ENCODE measurements around the gene ADAM15.

Gene ADAM15

DNA sequence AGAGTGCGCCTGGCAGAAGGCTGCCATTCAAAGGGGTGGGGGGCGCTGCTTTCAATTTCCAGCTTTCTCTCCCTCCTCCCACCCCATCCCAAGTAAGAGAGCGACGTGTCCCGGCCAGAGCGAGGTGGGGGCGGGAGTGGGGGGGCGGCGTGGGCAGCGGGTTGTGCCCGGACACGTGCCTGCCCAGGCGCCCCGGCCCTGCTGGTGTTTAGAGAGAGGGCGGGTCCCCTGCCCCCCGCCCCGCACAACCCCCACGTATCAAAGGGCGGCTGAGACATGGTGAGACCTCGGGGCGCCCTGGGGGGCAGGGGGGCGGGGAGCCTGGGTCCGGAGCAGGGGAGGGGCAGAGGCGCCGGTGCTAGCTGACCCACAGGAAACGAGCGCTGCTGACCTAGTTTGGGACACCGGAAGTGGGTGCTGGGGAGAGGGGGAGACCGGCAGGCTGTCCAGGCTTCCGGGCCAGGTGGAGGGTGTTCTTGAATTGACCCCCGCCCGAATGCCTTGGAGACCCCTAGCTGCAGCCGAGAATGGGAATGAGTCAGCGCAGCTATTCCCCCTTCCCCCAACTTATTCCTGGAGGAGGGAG, 47.3 kb upstream of the ADAM15 start (continued):
- TF ChIP-seq KLF8 (tag by site-specific recombination; IDR thresholded peaks at IDR 0.05) (peak; percentile 47; the same call in 1 of the 2 replicates), ZNF132 (tag by site-specific recombination; IDR thresholded peaks at IDR 0.05; ENCODE audit: borderline replicate concordance) (no peak), MZF1 (tag by site-specific recombination; IDR thresholded peaks at IDR 0.05; ENCODE audit: borderline replicate concordance) (no peak), GLIS2 (tag by site-specific recombination; IDR thresholded peaks at IDR 0.05) (peak; percentile 88), ZXDB (tag by site-specific recombination; IDR thresholded peaks at IDR 0.05) (peak; percentile 95), ZNF19 (tag by site-specific recombination; IDR thresholded peaks at IDR 0.05; ENCODE audit: low read depth) (no peak), ZNF404 (tag by site-specific recombination; IDR thresholded peaks at IDR 0.05) (no peak), HOXD13 (CRISPR knock-in tag; IDR thresholded peaks at IDR 0.05; ENCODE audit: borderline replicate concordance) (no peak), ZNF433 (tag by site-specific recombination; IDR thresholded peaks at IDR 0.05; ENCODE audit: low read depth) (no peak), ZNF112 (tag by site-specific recombination; IDR thresholded peaks at IDR 0.05) (no peak), ZFHX2 (tag by site-specific recombination; conservative IDR thresholded peaks at IDR 0.05) (peak; percentile 98), SP2 (tag by site-specific recombination; IDR thresholded peaks at IDR 0.05) (peak; percentile 65)
- TF ChIP-seq, protein P1, sequence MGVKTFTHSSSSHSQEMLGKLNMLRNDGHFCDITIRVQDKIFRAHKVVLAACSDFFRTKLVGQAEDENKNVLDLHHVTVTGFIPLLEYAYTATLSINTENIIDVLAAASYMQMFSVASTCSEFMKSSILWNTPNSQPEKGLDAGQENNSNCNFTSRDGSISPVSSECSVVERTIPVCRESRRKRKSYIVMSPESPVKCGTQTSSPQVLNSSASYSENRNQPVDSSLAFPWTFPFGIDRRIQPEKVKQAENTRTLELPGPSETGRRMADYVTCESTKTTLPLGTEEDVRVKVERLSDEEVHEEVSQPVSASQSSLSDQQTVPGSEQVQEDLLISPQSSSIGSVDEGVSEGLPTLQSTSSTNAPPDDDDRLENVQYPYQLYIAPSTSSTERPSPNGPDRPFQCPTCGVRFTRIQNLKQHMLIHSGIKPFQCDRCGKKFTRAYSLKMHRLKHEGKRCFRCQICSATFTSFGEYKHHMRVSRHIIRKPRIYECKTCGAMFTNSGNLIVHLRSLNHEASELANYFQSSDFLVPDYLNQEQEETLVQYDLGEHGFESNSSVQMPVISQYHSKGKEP (tag by site-specific recombination; IDR thresholded peaks at IDR 0.05) = no peak

DNA sequence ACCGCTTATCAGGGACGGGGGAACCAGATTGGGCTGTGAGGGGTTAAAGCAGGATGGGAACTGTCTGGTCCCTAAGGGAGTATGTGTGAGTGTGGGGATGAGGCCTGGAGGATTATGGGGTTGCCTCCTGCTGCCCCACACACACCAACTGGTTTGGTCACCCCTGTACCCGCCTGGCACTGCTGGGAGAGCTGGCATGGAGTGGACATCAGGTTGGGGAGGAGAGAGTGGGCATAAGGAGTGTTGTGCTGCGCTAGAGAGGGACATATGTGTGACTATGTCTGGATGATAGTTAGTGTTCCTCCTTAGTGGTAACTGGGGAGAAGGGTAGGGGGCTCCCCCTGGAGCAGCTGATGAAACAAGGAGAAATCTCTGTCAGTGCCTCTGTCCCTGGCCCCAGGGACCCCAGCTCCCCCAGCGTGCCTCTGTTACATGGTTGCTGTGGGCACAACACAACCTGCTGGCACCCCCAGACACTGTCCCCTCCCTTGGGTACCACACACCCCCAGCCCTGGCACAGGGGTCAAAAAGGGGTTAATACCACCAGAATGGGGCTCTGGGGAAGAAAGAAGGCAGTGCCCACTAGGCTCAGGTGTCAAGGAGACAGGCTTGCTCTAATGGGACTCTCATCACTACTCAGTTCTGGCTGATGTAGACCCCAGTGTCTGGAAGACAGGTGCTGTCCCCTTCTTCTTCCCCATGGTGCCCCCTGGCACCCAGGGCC, 46.6 kb upstream of the ADAM15 start:
- peaks cover 13% of the 10 kb centered on the region for H3K4me1 ChIP-seq (ENCODE audit: control insufficient read depth, insufficient read depth, low read length)
- H3K4me3 ChIP-seq (ENCODE audit: low read depth, low read length) = peak overlapping the region; percentile 50
- POLR2A ChIA-PET = interaction anchor here (0.9 to 2.1 kb wide), 4 partner anchors 8 to 43 kb away, joined by 3 to 9 read pairs (median 6); partner anchors contain the start of genes FLAD1 and PYGO2
- no peaks in the 10 kb centered on the region for H3K9me3 ChIP-seq (ENCODE audit: control insufficient read depth, insufficient read depth, low read depth, low read length)
- peak overlapping the region; percentile 87; the same call in 1 of the 2 replicates for H3K27ac ChIP-seq (ENCODE audit: extremely low read depth, low read depth, low read length)
- no peaks in the 10 kb centered on the region for H3K36me3 ChIP-seq (ENCODE audit: control insufficient read depth in 2 of 2, insufficient read depth in 1 of 2, low read length in 2 of 2)
- CTCF ChIA-PET = interaction anchor here (1.2 to 2.1 kb wide), 3 partner anchors 12 to 81 kb away, joined by 3 to 11 read pairs (median 5); partner anchors contain the start of gene ADAM15
- TF ChIP-seq, protein P2, sequence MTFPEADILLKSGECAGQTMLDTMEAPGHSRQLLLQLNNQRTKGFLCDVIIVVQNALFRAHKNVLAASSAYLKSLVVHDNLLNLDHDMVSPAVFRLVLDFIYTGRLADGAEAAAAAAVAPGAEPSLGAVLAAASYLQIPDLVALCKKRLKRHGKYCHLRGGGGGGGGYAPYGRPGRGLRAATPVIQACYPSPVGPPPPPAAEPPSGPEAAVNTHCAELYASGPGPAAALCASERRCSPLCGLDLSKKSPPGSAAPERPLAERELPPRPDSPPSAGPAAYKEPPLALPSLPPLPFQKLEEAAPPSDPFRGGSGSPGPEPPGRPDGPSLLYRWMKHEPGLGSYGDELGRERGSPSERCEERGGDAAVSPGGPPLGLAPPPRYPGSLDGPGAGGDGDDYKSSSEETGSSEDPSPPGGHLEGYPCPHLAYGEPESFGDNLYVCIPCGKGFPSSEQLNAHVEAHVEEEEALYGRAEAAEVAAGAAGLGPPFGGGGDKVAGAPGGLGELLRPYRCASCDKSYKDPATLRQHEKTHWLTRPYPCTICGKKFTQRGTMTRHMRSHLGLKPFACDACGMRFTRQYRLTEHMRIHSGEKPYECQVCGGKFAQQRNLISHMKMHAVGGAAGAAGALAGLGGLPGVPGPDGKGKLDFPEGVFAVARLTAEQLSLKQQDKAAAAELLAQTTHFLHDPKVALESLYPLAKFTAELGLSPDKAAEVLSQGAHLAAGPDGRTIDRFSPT (tag by site-specific recombination; IDR thresholded peaks at IDR 0.05) = peak; percentile 91
- TF ChIP-seq, protein P3, sequence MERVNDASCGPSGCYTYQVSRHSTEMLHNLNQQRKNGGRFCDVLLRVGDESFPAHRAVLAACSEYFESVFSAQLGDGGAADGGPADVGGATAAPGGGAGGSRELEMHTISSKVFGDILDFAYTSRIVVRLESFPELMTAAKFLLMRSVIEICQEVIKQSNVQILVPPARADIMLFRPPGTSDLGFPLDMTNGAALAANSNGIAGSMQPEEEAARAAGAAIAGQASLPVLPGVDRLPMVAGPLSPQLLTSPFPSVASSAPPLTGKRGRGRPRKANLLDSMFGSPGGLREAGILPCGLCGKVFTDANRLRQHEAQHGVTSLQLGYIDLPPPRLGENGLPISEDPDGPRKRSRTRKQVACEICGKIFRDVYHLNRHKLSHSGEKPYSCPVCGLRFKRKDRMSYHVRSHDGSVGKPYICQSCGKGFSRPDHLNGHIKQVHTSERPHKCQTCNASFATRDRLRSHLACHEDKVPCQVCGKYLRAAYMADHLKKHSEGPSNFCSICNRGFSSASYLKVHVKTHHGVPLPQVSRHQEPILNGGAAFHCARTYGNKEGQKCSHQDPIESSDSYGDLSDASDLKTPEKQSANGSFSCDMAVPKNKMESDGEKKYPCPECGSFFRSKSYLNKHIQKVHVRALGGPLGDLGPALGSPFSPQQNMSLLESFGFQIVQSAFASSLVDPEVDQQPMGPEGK (tag by site-specific recombination; IDR thresholded peaks at IDR 0.05) = peak; percentile 84
- TF ChIP-seq, protein P4, sequence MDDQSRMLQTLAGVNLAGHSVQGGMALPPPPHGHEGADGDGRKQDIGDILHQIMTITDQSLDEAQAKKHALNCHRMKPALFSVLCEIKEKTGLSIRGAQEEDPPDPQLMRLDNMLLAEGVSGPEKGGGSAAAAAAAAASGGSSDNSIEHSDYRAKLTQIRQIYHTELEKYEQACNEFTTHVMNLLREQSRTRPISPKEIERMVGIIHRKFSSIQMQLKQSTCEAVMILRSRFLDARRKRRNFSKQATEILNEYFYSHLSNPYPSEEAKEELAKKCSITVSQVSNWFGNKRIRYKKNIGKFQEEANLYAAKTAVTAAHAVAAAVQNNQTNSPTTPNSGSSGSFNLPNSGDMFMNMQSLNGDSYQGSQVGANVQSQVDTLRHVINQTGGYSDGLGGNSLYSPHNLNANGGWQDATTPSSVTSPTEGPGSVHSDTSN (CRISPR knock-in tag; IDR thresholded peaks at IDR 0.05) = no peak
- TF ChIP-seq SCRT1 (tag by site-specific recombination; IDR thresholded peaks at IDR 0.05; ENCODE audit: borderline replicate concordance) (no peak), ZNF560 (tag by site-specific recombination; IDR thresholded peaks at IDR 0.05; ENCODE audit: borderline replicate concordance) (no peak), ZNF830 (tag by site-specific recombination; IDR thresholded peaks at IDR 0.05; ENCODE audit: low read depth) (no peak), ZNF76 (tag by site-specific recombination; IDR thresholded peaks at IDR 0.05; ENCODE audit: borderline replicate concordance, low read depth) (peak; percentile 74; the same call in 1 of the 2 replicates), ZEB2 (tag by site-specific recombination; IDR thresholded peaks at IDR 0.05) (peak; percentile 48; the same call in 1 of the 2 replicates)
- TF ChIP-seq, protein P5, sequence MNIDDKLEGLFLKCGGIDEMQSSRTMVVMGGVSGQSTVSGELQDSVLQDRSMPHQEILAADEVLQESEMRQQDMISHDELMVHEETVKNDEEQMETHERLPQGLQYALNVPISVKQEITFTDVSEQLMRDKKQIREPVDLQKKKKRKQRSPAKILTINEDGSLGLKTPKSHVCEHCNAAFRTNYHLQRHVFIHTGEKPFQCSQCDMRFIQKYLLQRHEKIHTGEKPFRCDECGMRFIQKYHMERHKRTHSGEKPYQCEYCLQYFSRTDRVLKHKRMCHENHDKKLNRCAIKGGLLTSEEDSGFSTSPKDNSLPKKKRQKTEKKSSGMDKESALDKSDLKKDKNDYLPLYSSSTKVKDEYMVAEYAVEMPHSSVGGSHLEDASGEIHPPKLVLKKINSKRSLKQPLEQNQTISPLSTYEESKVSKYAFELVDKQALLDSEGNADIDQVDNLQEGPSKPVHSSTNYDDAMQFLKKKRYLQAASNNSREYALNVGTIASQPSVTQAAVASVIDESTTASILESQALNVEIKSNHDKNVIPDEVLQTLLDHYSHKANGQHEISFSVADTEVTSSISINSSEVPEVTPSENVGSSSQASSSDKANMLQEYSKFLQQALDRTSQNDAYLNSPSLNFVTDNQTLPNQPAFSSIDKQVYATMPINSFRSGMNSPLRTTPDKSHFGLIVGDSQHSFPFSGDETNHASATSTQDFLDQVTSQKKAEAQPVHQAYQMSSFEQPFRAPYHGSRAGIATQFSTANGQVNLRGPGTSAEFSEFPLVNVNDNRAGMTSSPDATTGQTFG (tag by site-specific recombination; IDR thresholded peaks at IDR 0.05; ENCODE audit: borderline replicate concordance) = no peak
- TF ChIP-seq, protein P6, sequence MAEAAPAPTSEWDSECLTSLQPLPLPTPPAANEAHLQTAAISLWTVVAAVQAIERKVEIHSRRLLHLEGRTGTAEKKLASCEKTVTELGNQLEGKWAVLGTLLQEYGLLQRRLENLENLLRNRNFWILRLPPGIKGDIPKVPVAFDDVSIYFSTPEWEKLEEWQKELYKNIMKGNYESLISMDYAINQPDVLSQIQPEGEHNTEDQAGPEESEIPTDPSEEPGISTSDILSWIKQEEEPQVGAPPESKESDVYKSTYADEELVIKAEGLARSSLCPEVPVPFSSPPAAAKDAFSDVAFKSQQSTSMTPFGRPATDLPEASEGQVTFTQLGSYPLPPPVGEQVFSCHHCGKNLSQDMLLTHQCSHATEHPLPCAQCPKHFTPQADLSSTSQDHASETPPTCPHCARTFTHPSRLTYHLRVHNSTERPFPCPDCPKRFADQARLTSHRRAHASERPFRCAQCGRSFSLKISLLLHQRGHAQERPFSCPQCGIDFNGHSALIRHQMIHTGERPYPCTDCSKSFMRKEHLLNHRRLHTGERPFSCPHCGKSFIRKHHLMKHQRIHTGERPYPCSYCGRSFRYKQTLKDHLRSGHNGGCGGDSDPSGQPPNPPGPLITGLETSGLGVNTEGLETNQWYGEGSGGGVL (tag by site-specific recombination; IDR thresholded peaks at IDR 0.05) = peak; percentile 12; the same call in 1 of the 2 replicates

All from HEK293 (cell line).